Astrocyte (in vitro differentiated cells and primary cell): ENCODE results near the gene TIMM8B.

Experiments used
- CTCF ChIP-seq: IDR thresholded peaks from 2 replicates; pipeline ENCODE4 v1.5.1; 2011; ENCODE audit warnings: low read depth, mild to moderate bottlenecking, inconsistent platforms, low read length, moderate library complexity; ENCODE audit not compliant: insufficient read depth
- EZH2 ChIP-seq: IDR thresholded peaks from 2 replicates; pipeline ENCODE4 v1.6.1; 2012; ENCODE audit warnings: mild to moderate bottlenecking, low read length, inconsistent platforms; ENCODE audit not compliant: insufficient read depth

GRCh38 chr11:112044961-112045360 lies 41.6 kb downstream of the TIMM8B start:
- TF ChIP-seq CTCF (no peak), EZH2 (no peak)
